Measurements from ENCODE around the gene TTF2.

TTF2 gene

DNA sequence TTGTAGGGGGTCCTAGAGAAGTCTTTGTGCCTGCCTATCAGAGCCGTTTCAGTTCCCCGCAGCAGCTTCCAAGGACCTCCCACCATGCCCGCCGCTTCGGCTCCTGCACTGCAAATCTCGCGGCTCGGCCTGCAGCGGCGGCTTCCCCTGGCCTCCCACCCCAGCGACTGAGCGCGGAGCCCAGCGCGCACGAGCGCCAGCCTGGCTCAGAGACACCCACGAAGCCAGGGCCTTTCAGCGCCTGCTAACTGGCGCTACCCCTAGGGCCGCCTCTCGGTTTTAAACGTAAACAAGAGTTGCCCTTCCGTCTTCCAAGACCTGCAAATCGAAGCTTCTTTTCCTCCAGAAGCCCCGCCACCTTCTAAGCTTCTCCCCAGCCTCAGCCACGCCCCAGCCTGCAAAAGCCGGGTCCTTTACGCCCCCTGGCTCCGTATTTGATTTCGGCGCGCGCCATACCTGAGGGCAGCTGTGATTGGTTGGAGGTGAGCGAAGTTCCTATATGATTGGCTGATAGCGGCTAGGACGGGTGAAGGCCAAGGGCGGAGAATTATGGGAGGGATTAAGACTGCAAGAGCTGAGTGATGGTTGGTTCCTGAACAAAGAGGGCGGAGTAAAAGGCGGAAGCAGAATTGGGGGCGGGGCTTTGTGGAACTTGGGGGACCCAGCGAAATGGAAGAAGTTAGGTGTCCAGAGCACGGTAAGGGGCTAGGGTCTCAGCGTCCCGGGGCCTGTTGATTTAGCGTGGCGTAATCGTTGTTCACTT is at the start of gene TTF2:
TSS of gene TTF2 (plus strand) at position 649 of the 763 bp plus-strand sequence. CDS start at position 670, 21 bp downstream.
- DNase-seq: peak; percentile 96

GRCh38 chr1:117011334-117011733 is 48.8 kb upstream of the TTF2 start:
- DNase-seq: no peak

DNA sequence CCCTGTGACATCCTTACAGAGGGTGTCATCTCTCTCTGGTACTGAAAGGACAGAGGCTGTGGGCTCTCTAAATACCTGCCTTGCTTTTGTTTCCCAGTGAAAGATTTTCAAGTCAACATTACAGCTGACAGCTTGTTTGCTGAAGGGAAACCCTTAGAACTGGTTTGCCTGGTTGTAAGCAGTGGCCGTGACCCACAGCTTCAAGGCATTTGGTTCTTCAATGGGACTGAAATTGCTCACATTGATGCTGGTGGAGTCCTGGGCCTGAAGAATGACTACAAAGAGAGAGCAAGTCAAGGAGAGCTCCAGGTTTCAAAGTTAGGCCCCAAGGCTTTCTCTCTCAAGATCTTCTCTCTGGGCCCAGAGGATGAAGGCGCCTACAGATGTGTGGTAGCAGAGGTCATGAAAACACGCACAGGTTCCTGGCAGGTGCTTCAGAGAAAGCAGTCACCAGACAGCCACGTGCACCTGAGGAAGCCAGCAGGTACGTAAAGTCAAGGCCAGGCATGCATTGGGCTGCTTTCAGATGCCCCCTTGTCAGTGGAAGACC is 46.7 kb upstream of the TTF2 start:
- no peak for DNase-seq

DNA sequence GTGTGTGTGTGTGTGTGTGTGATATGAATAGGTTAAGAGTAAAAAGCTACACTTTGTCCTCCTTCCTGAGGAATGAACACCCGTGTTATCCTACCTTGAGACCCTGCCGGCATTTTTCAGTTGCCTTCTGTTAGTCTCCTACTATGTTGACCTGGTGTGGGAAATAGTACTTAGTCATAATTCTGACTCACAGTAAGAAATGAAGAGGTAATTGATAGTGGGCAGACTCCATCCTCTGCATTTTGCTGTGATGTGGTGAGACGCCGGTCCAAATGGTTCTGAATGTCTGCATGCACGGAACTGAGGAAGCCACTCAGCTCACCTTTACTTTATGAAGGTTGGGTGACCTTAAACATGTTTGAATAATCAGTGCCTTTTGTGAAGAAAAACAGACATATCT is 45.9 kb upstream of the TTF2 start:
- DNase-seq: no peak

DNA sequence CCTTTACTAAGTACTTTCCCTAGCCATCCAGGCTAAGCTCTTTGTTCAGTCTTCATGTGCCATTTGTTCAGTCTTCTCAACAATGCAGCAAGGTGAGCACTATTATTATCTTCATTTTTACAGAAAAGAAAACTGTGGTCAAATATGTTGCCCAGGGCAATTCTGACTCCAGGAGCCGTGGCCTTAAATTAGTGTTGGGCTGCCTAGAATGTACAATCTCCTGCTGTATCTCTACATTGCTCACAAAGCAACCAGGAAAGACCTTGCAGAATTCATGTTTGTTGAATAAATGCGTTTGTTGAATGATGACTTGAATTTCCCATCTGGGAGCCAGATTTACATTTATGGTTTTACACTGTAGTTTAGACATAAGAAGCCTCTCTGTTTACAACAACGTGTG is 44.4 kb upstream of the TTF2 start:
- no peak for DNase-seq

DNA sequence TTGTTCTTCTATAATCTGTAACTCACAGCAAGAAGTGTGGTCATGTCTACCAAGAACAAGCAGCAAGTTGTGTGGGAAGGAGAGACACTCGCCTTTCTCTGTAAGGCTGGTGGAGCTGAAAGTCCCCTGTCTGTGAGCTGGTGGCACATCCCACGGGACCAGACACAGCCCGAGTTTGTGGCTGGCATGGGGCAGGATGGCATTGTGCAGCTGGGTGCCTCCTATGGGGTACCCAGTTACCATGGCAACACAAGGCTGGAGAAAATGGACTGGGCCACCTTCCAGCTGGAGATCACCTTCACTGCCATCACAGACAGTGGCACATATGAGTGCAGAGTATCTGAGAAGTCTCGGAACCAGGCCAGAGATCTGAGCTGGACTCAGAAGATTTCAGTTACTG is 43.1 kb upstream of the TTF2 start:
- no peak for DNase-seq

GRCh38 chr1:117017648-117018047 is 42.5 kb upstream of the TTF2 start:
- no peak for DNase-seq

GRCh38 chr1:117020526-117021156 is 39.5 kb upstream of the TTF2 start:
- no peak for DNase-seq

DNA sequence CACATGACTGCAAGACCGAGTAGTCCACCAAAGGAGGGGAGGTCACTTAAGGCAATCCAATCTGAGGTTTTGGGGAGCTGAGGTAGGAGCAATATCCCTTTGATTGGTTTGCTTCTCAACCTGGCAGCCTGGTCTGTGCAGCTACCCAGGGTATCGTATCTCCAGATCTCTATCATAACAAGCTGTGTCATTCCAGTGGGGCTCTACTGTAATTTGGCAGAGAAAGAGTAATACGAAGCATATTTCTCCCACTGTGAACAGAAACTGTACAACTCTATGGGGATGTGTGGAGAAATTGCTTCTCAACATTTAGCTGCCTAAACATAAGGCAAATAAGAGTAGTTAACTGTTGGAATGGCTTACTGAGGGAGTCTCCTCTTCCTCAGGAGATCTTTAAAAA is 38.0 kb upstream of the TTF2 start:
- no peak for DNase-seq

DNA sequence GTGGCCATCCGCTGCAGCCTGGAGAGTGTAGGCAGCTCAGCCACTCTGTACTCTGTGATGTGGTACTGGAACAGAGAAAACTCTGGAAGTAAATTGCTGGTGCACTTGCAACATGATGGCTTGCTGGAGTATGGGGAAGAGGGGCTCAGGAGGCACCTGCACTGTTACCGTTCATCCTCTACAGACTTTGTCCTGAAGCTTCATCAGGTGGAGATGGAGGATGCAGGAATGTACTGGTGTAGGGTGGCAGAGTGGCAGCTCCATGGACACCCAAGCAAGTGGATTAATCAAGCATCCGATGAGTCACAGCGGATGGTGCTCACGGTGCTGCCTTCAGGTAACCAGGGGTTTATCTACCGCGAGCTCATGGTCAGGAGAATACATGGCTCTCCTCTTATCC is 34.6 kb upstream of the TTF2 start:
- no peak for DNase-seq

DNA sequence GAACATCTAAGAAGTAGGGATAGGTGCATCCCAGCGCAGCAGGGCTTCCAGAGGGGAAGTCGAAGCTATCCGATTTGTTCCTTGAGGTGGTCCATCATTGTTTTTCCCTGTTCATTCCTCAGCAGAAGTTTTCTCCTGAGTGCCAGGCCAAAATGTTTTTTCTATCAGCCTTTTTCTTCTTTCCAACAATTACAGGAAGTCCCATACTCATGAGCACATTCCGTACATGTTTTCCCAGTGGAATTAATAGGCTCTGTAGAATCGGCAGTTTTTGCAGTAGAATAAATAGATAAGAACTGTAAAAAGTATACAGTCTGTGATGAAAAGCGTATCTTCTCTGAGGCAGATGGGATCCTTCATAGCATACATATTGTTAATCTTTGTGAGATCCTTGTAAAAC is 33.8 kb upstream of the TTF2 start:
- DNase-seq: no peak

- DNase-seq: no peak
Observed at GRCh38 chr1:117029685-117030084, 30.4 kb upstream of the TTF2 start.

GRCh38 chr1:117030271-117030877 is 29.8 kb upstream of the TTF2 start:
- DNase-seq: no peak

DNA sequence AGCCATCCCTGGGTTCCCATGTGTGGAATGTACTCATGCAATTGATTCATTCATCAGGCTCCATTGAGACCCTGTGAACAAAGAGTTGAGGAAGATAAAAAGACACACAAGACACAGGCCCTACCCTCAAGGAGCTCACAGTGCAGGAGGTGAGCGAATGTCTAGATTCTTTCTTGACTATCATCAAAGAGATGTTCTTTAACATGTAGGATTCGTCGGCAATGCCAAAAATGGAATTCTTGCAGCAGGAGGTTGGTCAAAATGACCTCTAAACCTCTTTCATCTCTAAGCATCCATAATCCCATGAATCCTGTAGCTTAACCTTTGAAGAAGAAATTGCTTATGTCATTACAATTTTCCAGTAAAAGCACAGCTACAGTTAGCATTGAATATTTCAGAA is 27.9 kb upstream of the TTF2 start:
- no peak for DNase-seq

DNA sequence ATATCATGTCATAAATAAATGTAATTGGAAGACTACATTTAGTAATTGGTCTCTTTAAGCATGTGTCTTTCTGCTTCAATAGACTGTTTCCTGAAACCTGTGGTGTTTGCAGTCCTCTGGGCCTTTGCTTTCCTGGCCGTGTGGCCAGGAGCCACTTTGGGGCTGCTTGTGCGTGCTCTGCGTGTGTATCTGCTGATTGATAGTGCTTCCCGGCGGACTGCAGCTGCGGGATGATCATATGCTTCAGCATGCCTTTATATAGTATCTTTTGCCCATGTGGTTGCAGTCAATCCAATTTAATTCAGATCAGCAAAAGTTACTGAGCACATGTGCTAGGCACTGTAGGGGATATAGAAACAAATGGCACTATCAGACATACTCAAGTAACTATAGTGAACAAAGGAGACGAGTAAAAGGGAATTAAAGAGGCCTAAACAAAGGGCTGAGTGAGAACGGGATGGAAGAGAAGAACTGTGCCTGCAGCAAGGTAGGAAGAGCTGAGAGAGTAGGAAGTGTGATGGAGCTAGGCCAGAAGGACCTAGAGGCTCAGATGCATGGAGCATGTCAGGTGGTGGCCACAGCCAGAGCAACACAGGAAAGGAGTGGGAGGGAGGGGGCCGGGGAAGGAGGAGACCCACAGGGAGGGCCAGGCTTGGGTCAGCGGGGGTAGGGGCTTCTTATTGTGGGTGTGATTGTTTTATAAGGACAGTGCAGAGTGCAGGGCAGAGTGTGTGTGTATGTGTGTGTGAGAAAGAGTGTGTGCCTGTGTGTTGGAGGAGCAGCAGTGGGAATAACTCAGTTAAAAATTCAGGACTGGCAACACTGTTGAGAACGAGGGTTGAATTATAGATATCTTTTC is 27.2 kb upstream of the TTF2 start:
- no peak for DNase-seq

DNA sequence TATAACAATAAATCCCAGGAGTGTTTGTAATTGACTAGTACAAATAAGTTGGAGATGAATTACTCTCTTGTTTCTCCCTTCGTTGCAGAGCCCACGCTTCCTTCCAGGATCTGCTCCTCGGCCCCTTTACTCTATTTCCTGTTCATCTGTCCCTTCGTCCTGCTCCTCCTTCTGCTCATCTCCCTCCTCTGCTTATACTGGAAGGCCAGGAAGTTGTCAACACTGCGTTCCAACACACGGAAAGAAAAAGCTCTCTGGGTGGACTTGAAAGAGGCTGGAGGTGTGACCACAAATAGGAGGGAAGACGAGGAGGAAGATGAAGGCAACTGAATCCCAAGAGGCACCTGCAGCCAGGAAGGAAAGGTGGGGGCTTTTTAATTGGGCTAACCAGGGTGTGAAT is 26.4 kb upstream of the TTF2 start:
- DNase-seq: no peak

DNA sequence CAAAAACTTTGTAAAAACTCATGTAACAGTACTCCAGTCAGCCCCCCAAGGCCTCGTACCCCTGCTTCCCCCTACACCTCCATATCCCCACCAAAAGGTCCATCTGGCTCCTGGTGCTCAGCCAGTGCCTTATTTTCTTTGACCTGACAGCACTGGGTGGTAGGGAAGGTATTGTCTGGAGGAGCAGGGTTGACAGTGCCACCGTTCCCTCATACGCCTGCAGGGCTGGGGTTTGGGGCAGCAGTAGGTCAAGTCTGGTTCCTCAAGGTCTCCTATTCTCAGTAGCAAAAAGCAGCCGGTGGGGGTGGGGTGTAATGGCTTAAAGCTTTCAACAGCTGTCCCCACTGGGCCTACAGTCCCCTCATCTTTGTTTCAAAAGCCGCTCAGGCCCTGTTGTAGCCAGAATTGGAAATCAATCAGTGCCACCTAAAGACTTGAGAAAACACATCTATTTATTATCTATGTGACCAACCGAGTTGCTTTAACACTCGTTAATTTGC is 25.3 kb upstream of the TTF2 start:
- no peak for DNase-seq

- no peak for DNase-seq
Observed at GRCh38 chr1:117036018-117036461, 24.1 kb upstream of the TTF2 start.

DNA sequence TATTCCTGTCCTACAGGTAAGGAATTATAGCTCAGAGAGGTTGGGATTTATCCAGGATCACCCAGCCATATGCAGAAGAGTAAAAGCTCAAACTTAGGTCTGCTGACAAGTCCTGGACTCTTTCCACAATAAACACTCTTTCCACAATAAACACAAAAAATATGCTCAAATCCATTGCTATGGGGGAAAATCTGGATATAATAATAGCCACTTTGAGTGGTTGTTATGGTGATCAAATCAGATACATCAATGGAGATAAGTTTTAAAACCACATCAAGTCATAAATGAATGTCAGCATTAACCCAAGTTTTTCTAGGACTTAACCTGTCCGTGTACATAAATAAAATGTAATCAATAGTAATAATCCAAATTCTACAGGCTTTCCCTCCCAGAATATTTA is 22.3 kb upstream of the TTF2 start:
- no peak for DNase-seq

- DNase-seq: no peak
Observed at GRCh38 chr1:117038236-117038635, 21.9 kb upstream of the TTF2 start.

GRCh38 chr1:117044217-117044616 is 15.9 kb upstream of the TTF2 start:
- no peak for DNase-seq

DNA sequence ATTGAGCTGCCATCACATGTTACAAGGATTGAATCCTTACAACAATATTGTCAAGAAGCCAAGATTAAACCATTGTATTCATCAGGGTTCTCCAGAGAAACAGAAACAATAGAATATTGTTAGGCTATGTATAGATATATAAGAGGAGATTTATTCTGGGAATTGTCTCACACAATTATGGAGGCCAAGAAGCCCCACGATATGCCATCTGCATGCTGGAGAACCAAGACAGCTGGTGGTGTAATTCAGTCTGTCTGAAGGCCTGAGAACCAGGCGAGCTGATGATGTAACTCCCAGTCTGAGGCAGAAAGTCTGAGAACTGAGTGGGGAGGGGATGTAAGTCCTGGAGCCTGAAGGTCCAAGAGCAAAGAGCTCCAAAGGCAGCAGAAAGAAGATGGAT is 14.5 kb upstream of the TTF2 start:
- DNase-seq: no peak

- DNase-seq: no peak
Observed at GRCh38 chr1:117046781-117047180, 13.3 kb upstream of the TTF2 start.
